ENCODE data around the gene TAF11. TPM values are rescaled to one million over a fixed set of nuclear protein-coding genes. Genes with fewer than 3 reads are reported as not detected.

TAF11 gene
- total and polyA plus RNA-seq, 2 of the 8 experiments (the other 6 are each of a cell fraction or from before 2014, with no cell fraction given) = 38.2 to 48.6 TPM

GRCh38 chr6:34904990-34905613, 17.3 kb upstream of the TAF11 start:
- Histone ChIP-seq H3K79me2 (ENCODE audit: control insufficient read depth in 1 of 2, insufficient read depth in 2 of 2, low read length in 2 of 2) (peaks cover 0 to 75% of the 10 kb centered on the region in 2 experiments; a peak in 2 of 4 replicates), H3K9me3 (ENCODE audit: insufficient read depth in 2 of 2, low read depth in 1 of 2, low read length in 1 of 2) (peaks cover 0 to 2% of the 10 kb centered on the region in 2 experiments; a peak in 1 of 4 replicates), H4K8ac (ENCODE audit: extremely low read depth, insufficient read depth, low read length) (no peak overlapping the region), H2BK120ac (replicated peaks; ENCODE audit: low read depth, low read length) (no peak overlapping the region), H3K18ac (ENCODE audit: extremely low read depth, low read length) (no peak overlapping the region), H3K56ac (replicated peaks; ENCODE audit: insufficient read length, low read depth, low read length) (no peak overlapping the region), H4K20me1 (replicated peaks in 1 of 2; ENCODE audit: control insufficient read depth in 1 of 2, insufficient read depth in 2 of 2, low read length in 2 of 2) (peaks cover 6 to 7% of the 10 kb centered on the region in 2 experiments), H3K23me2 (ENCODE audit: low read depth, low read length) (no peaks in the 10 kb centered on the region), H3K9ac (replicated peaks in 1 of 4; ENCODE audit: extremely low read depth in 1 of 4, low read depth in 3 of 4, low read length in 3 of 4) (no peak overlapping the region), H3K4me3 (ENCODE audit: extremely low read depth in 1 of 4, insufficient read depth in 2 of 4, low read depth in 3 of 4, low read length in 4 of 4) (no peak overlapping the region), H3K4ac (replicated peaks; ENCODE audit: insufficient read length, low read depth, low read length) (no peak overlapping the region), H3K79me1 (ENCODE audit: low read depth, low read length) (peaks cover 3% of the 10 kb centered on the region), H4K91ac (replicated peaks; ENCODE audit: insufficient read length, low read length) (no peak overlapping the region), H3K27ac (ENCODE audit: low read depth, low read length) (no peak overlapping the region), H3K4me1 (replicated peaks in 1 of 4; ENCODE audit: control insufficient read depth in 3 of 4, insufficient read depth in 4 of 4, low read length in 3 of 4) (no peaks in the 10 kb centered on the region; a peak in 1 of 7 replicates), H3K23ac (ENCODE audit: insufficient read length) (no peak overlapping the region), H2BK5ac (ENCODE audit: low read depth, low read length) (no peak overlapping the region), H3K4me2 (ENCODE audit: insufficient read depth in 1 of 2, low read depth in 2 of 2, low read length in 2 of 2) (no peak overlapping the region), H2BK15ac (ENCODE audit: low read length) (no peak overlapping the region), H3K36me3 (ENCODE audit: control insufficient read depth in 2 of 4, insufficient read depth in 4 of 4, low read length in 3 of 4) (no peaks in the 10 kb centered on the region), H2BK12ac (ENCODE audit: low read depth, low read length) (no peak overlapping the region), H2AFZ (ENCODE audit: low read length) (no peak overlapping the region), H4K5ac (ENCODE audit: insufficient read length, low read depth, low read length) (no peak overlapping the region), H2BK20ac (ENCODE audit: low read length) (no peak overlapping the region), H2AK5ac (ENCODE audit: low read depth, low read length) (no peak overlapping the region), H3K14ac (ENCODE audit: insufficient read length) (no peak overlapping the region), H3K27me3 (replicated peaks in 1 of 4; ENCODE audit: control insufficient read depth in 3 of 4, extremely low read depth in 1 of 4, insufficient read depth in 3 of 4, low read length in 3 of 4) (no peaks in the 10 kb centered on the region)
- no peak for FAIRE-seq
- DNase-seq (ENCODE audit: low read depth in 1 of 2, low spot score in 2 of 2) = no peak
- 81% methylated on average over 5 of the region's 5 CpGs; no CpG with 5 or more reads in 1 of the 2 experiments for WGBS, 2 experiments (ENCODE audit: extremely low coverage in 1 of 2, insufficient coverage in 1 of 2, insufficient read length in 1 of 2, insufficient replicate concordance in 2 of 2, low coverage in 1 of 2, low lambda C conversion rate in 2 of 2, missing lambda C conversion rate in 1 of 2)
- CTCF ChIA-PET (ENCODE audit: partially characterized antibody) = interaction anchor here (0.7 kb wide), 1 partner anchor 49 kb away, joined by 3 read pairs; no protein-coding TSS in a partner anchor
- POLR2A ChIA-PET (ENCODE audit: partially characterized antibody) = interaction anchor here (1.0 kb wide), 1 partner anchor 17 kb away, joined by 3 read pairs; the partner anchor contains the start of gene TAF11
